H9 (cell line): ENCODE results near the gene MILR1. TPM values are rescaled to one million over a fixed set of nuclear protein-coding genes. Genes with fewer than 3 reads are reported as not detected.

Experiments used
- DNase-seq: peaks from one replicate; pipeline ENCODE4 v3.0.0-alpha.2; 2017
- H2AFZ ChIP-seq: one replicate; pipeline ENCODE4 v1.6.1; 2013; ENCODE audit warnings: mild to moderate bottlenecking, low read length, control low read depth, moderate library complexity
- H2AK5ac ChIP-seq: 2 replicates; pipeline ENCODE4 v1.6.1; 2013; ENCODE audit warnings: low read length, control low read depth, mixed read lengths; ENCODE audit not compliant: insufficient read length
- H2BK120ac ChIP-seq: one replicate; pipeline ENCODE4 v1.6.1; 2013; ENCODE audit warnings: low read depth, mild to moderate bottlenecking, low read length, control low read depth, inconsistent platforms; ENCODE audit not compliant: poor library complexity, severe bottlenecking
- H2BK12ac ChIP-seq: 2 replicates; pipeline ENCODE4 v1.6.1; 2013; ENCODE audit warnings: low read length, control low read depth, mixed read lengths, low read depth; ENCODE audit not compliant: insufficient read length
- H2BK15ac ChIP-seq: 2 replicates; pipeline ENCODE4 v1.6.1; 2013; ENCODE audit warnings: low read depth, low read length, control low read depth
- H2BK20ac ChIP-seq: one replicate; pipeline ENCODE4 v1.6.1; 2013; ENCODE audit warnings: low read depth, mild to moderate bottlenecking, low read length, control low read depth, inconsistent platforms; ENCODE audit not compliant: poor library complexity, severe bottlenecking
- H2BK5ac ChIP-seq: 2 replicates; pipeline ENCODE4 v1.6.1; 2013; ENCODE audit warnings: low read length, control low read depth, mixed read lengths; ENCODE audit not compliant: insufficient read length
- H3K14ac ChIP-seq: 2 replicates; pipeline ENCODE4 v1.6.1; 2013; ENCODE audit warnings: low read length, control low read depth; ENCODE audit not compliant: insufficient read depth
- H3K18ac ChIP-seq: 2 replicates; pipeline ENCODE4 v1.6.1; 2013; ENCODE audit warnings: low read depth, mild to moderate bottlenecking, mixed read lengths, low read length, control low read depth; ENCODE audit not compliant: insufficient read length
- H3K23ac ChIP-seq: 2 replicates; pipeline ENCODE4 v1.6.1; 2013; ENCODE audit warnings: low read length, control low read depth, mixed read lengths, low read depth; ENCODE audit not compliant: insufficient read length
- H3K23me2 ChIP-seq: 2 replicates; pipeline ENCODE4 v1.6.1; 2013; ENCODE audit warnings: low read depth, mild to moderate bottlenecking, mixed read lengths, low read length, control low read depth; ENCODE audit not compliant: insufficient read length, poor library complexity, severe bottlenecking
- H3K27ac ChIP-seq: 2 replicates; pipeline ENCODE4 v1.5.1; 2013; ENCODE audit warnings: low read length, control low read depth, mixed read lengths, low read depth; ENCODE audit not compliant: insufficient read length
- H3K27me3 ChIP-seq: 2 replicates; pipeline ENCODE4 v1.6.1; 2013; ENCODE audit warnings: low read length, control low read depth, inconsistent platforms; ENCODE audit not compliant: insufficient read depth
- H3K4ac ChIP-seq: 2 replicates; pipeline ENCODE4 v1.6.1; 2013; ENCODE audit warnings: low read depth, mild to moderate bottlenecking, control low read depth, inconsistent platforms, low read length, moderate library complexity
- H3K4me1 ChIP-seq: 2 replicates; pipeline ENCODE4 v1.6.1; 2013; ENCODE audit warnings: low read length, control low read depth, inconsistent platforms; ENCODE audit not compliant: insufficient read depth
- H3K4me2 ChIP-seq: 2 replicates; pipeline ENCODE4 v1.6.1; 2013; ENCODE audit warnings: low read length, control low read depth, mixed read lengths; ENCODE audit not compliant: insufficient read length, insufficient read depth
- H3K56ac ChIP-seq: 2 replicates; pipeline ENCODE4 v1.6.1; 2013; ENCODE audit warnings: low read depth, mild to moderate bottlenecking, mixed read lengths, low read length, control low read depth; ENCODE audit not compliant: insufficient read length
- H3K79me1 ChIP-seq: 2 replicates; pipeline ENCODE4 v1.6.1; 2013; ENCODE audit warnings: low read depth, mild to moderate bottlenecking, moderate library complexity, low read length, control low read depth, inconsistent platforms; ENCODE audit not compliant: insufficient read depth, poor library complexity, severe bottlenecking
- H3K79me2 ChIP-seq: 2 replicates; pipeline ENCODE4 v1.6.1; 2013; ENCODE audit warnings: low read length, control low read depth, inconsistent platforms; ENCODE audit not compliant: insufficient read depth
- H3K9ac ChIP-seq: 2 replicates; pipeline ENCODE4 v1.6.1; 2013; ENCODE audit warnings: low read length, control low read depth, mixed read lengths; ENCODE audit not compliant: insufficient read length; ENCODE audit errors: extremely low read depth
- H3K9me3 ChIP-seq: one replicate; pipeline ENCODE4 v1.6.1; 2013; ENCODE audit warnings: low read depth, low read length, inconsistent platforms; ENCODE audit not compliant: control insufficient read depth
- H3T11ph ChIP-seq: one replicate; pipeline ENCODE4 v1.6.1; 2013; ENCODE audit warnings: mild to moderate bottlenecking, low read length, control low read depth, inconsistent platforms
- H4K20me1 ChIP-seq: one replicate; pipeline ENCODE4 v1.6.1; 2013; ENCODE audit not compliant: control insufficient read depth, insufficient read length, insufficient read depth
- H4K5ac ChIP-seq: 2 replicates; pipeline ENCODE4 v1.6.1; 2013; ENCODE audit warnings: low read depth, mild to moderate bottlenecking, mixed read lengths, low read length, control low read depth; ENCODE audit not compliant: insufficient read length
- H4K8ac ChIP-seq: replicated peaks from 2 replicates; pipeline ENCODE4 v1.6.1; 2013; ENCODE audit warnings: low read length, control low read depth, mixed read lengths, low read depth; ENCODE audit not compliant: insufficient read length
- H4K91ac ChIP-seq: 2 replicates; pipeline ENCODE4 v1.6.1; 2013; ENCODE audit warnings: low read depth, mild to moderate bottlenecking, moderate library complexity, mixed read lengths, low read length, control low read depth; ENCODE audit not compliant: insufficient read length
- H3K27ac Mint-ChIP-seq, 3 experiments: 2 replicates in 2 of 3; 3 replicates in 1 of 3; pipeline ENCODE4 v1.8.0; 2020 to 2021; ENCODE audit warnings: mixed read lengths in 3 of 3, mild to moderate bottlenecking in 1 of 3, moderate library complexity in 1 of 3
- H3K27me3 Mint-ChIP-seq: 2 replicates; pipeline ENCODE4 v1.8.0; 2021; ENCODE audit warnings: low read depth, mild to moderate bottlenecking, moderate library complexity, mixed read lengths
- H3K36me3 Mint-ChIP-seq, 3 experiments: 2 replicates in 2 of 3; 3 replicates in 1 of 3; pipeline ENCODE4 v1.8.0; 2020 to 2021; ENCODE audit warnings: low read depth in 3 of 3, mixed read lengths in 3 of 3; ENCODE audit not compliant: insufficient read depth in 1 of 3
- H3K4me1 Mint-ChIP-seq, 2 experiments: 2 replicates each; pipeline ENCODE4 v1.8.0; 2020; ENCODE audit warnings: mixed read lengths in 2 of 2
- H3K4me3 Mint-ChIP-seq, 2 experiments: 2 replicates in 1 of 2; 3 replicates in 1 of 2; pipeline ENCODE4 v1.8.0; 2020 to 2021; ENCODE audit warnings: mild to moderate bottlenecking in 2 of 2, mixed read lengths in 2 of 2, moderate library complexity in 1 of 2
- H3K9me3 Mint-ChIP-seq, 2 experiments: 2 replicates in 1 of 2; 3 replicates in 1 of 2; pipeline ENCODE4 v1.8.0; 2020; ENCODE audit warnings: mild to moderate bottlenecking in 2 of 2, mixed read lengths in 2 of 2, moderate library complexity in 1 of 2
- CTCF ChIP-seq: fragments of 200-600 bp; sonication (generic); conservative IDR thresholded peaks from 3 replicates; pipeline ENCODE4 v1.8.0; 2021; ENCODE audit warnings: antibody characterized with exemption, mild to moderate bottlenecking
- WGBS: extraction: QIAGEN DNeasy Blood & Tissue Kit; methylation state at CpG from one replicate; pipeline ENCODE4 v1.1.7; 2013; ENCODE audit warnings: missing lambda C conversion rate, low lambda C conversion rate, mixed read lengths; ENCODE audit not compliant: insufficient read length; ENCODE audit errors: extremely low coverage; 5-methylcytosine and 5-hydroxymethylcytosine counted together
- total RNA-seq: library from RNA; stranded (reverse); gene quantifications from 2 replicates; pipeline ENCODE4 v1.2.1, GENCODE V29; 2021

MILR1 gene
- total RNA-seq, 1 experiment from 2014 or later = not detected

GRCh38 chr17:64515419-64515818 is 66.5 kb downstream of the MILR1 start:
- no peak overlapping the region for H4K8ac ChIP-seq
- no peak overlapping the region for H2BK120ac ChIP-seq
- no peak overlapping the region for H4K91ac ChIP-seq
- no peaks in the 10 kb centered on the region for H3K9me3 Mint-ChIP-seq
- H3K56ac ChIP-seq = no peak overlapping the region
- no peaks in the 10 kb centered on the region for H3K23me2 ChIP-seq
- no peak overlapping the region for H3K4ac ChIP-seq
- no peaks in the 10 kb centered on the region for H3K9me3 ChIP-seq
- no peak overlapping the region for H2BK5ac ChIP-seq
- H4K20me1 ChIP-seq = no peaks in the 10 kb centered on the region
- H3K27ac ChIP-seq = no peak overlapping the region
- H2BK15ac ChIP-seq = no peak overlapping the region
- no peaks in the 10 kb centered on the region for H3K27me3 ChIP-seq
- no CpG with 5 or more reads among the region's 2 CpGs for WGBS
- H3K18ac ChIP-seq = no peak overlapping the region
- H2BK12ac ChIP-seq = no peak overlapping the region
- peaks cover 7% of the 10 kb centered on the region for H3K79me1 ChIP-seq
- H3T11ph ChIP-seq = no peak overlapping the region
- H3K27me3 Mint-ChIP-seq = no peaks in the 10 kb centered on the region
- TF ChIP-seq CTCF = no peak
- H3K79me2 ChIP-seq = no peaks in the 10 kb centered on the region; the same call in 1 of the 2 replicates
- H3K9ac ChIP-seq = no peak overlapping the region
- peaks cover 48 to 91% (median 84%) of the 10 kb centered on the region in 3 experiments; a peak in 6 of 7 replicates for H3K36me3 Mint-ChIP-seq
- no peak overlapping the region; a peak in 2 of 7 replicates for H3K27ac Mint-ChIP-seq
- no peak overlapping the region for H3K14ac ChIP-seq
- H2BK20ac ChIP-seq = no peak overlapping the region
- H2AFZ ChIP-seq = no peak overlapping the region
- no peak overlapping the region for H3K4me3 Mint-ChIP-seq
- H3K23ac ChIP-seq = no peak overlapping the region
- H3K4me1 Mint-ChIP-seq = peaks cover 6 to 8% of the 10 kb centered on the region in 2 experiments
- no peaks in the 10 kb centered on the region for H3K4me1 ChIP-seq
- H2AK5ac ChIP-seq = no peak overlapping the region
- H4K5ac ChIP-seq = no peak overlapping the region
- H3K4me2 ChIP-seq = no peak overlapping the region
- no peak for DNase-seq
